Neural cell (in vitro differentiated cells): ENCODE measurements around the gene ANKRD33B. TPM values are rescaled to one million over a fixed set of nuclear protein-coding genes. Genes with fewer than 3 reads are reported as not detected.

ENCODE experiments used
- H2AFZ ChIP-seq: fragments of 200-600, 300-800 bp; sonication (generic), shearing (Covaris generic); 2 replicates; pipeline ENCODE4 v1.6.0; 2014; ENCODE audit warnings: low read depth, mild to moderate bottlenecking, antibody characterized with exemption, low read length, moderate library complexity
- H3F3A ChIP-seq: fragments of 200-600 bp; shearing (Covaris generic); 2 replicates; pipeline ENCODE4 v1.6.1; 2016; ENCODE audit warnings: mild to moderate bottlenecking, moderate library complexity, mixed read lengths, antibody characterized with exemption, low read length; ENCODE audit not compliant: insufficient read depth, poor library complexity, severe bottlenecking
- H3K27ac ChIP-seq: fragments of 200-600, 300-800 bp; sonication (generic), shearing (Covaris generic); 2 replicates; pipeline ENCODE4 v1.5.1; 2014; ENCODE audit warnings: mild to moderate bottlenecking, low read length, moderate library complexity
- H3K27me3 ChIP-seq: fragments of 300-800, 200-600 bp; sonication (generic), shearing (Covaris generic); 2 replicates; pipeline ENCODE4 v1.6.0; 2014; ENCODE audit warnings: mild to moderate bottlenecking, low read depth, low read length, moderate library complexity; ENCODE audit not compliant: insufficient read depth
- H3K36me3 ChIP-seq: fragments of 300-800, 200-600 bp; sonication (generic), shearing (Covaris generic); 2 replicates; pipeline ENCODE4 v1.5.1; 2014; ENCODE audit warnings: mild to moderate bottlenecking, antibody characterized with exemption, low read length, moderate library complexity; ENCODE audit not compliant: insufficient read depth
- H3K4me2 ChIP-seq: fragments of 300-800, 200-600 bp; sonication (generic), shearing (Covaris generic); 2 replicates; pipeline ENCODE4 v1.6.0; 2014; ENCODE audit warnings: mild to moderate bottlenecking, low read length
- H3K4me3 ChIP-seq: fragments of 300-800, 200-600 bp; sonication (generic), shearing (Covaris generic); 2 replicates; pipeline ENCODE4 v1.5.1; 2014; ENCODE audit warnings: mild to moderate bottlenecking, low read length, moderate library complexity
- H3K79me2 ChIP-seq: fragments of 200-600 bp; shearing (Covaris generic); replicated peaks from 2 replicates; pipeline ENCODE4 v1.6.0; 2014; ENCODE audit warnings: mild to moderate bottlenecking, low read length, moderate library complexity; ENCODE audit not compliant: insufficient read depth
- H3K9ac ChIP-seq: fragments of 300-800, 200-600 bp; sonication (generic), shearing (Covaris generic); 2 replicates; pipeline ENCODE4 v1.6.1; 2016; ENCODE audit warnings: mild to moderate bottlenecking, low read length, mixed read lengths
- H3K9me2 ChIP-seq: fragments of 200-600 bp; shearing (Covaris generic); 2 replicates; pipeline ENCODE4 v1.6.1; 2016; ENCODE audit warnings: mild to moderate bottlenecking, low read length, mixed read lengths; ENCODE audit not compliant: insufficient read depth
- H3K9me3 ChIP-seq: fragments of 200-600, 300-800 bp; sonication (generic), shearing (Covaris generic); 2 replicates; pipeline ENCODE4 v1.6.1; 2016; ENCODE audit warnings: mild to moderate bottlenecking, mixed run types, low read length, moderate library complexity, mixed read lengths
- H4K20me1 ChIP-seq: fragments of 200-600 bp; shearing (Covaris generic); 2 replicates; pipeline ENCODE4 v1.6.1; 2016; ENCODE audit warnings: mild to moderate bottlenecking, mixed run types; ENCODE audit not compliant: insufficient read depth
- CTCF ChIP-seq: fragments of 450-650 bp; IDR thresholded peaks from 2 replicates; pipeline ENCODE4 v1.5.1; 2014; ENCODE audit warnings: antibody characterized with exemption, mild to moderate bottlenecking, moderate library complexity; ENCODE audit not compliant: poor library complexity, severe bottlenecking
- EP300 ChIP-seq: fragments of 450-650 bp; conservative IDR thresholded peaks from 2 replicates; pipeline ENCODE4 v1.6.1; 2014; ENCODE audit warnings: antibody characterized with exemption, mild to moderate bottlenecking, moderate library complexity; ENCODE audit not compliant: poor library complexity, severe bottlenecking
- EZH2 ChIP-seq: fragments of 200-600, 300-800 bp; shearing (Covaris generic), sonication (generic); IDR thresholded peaks from 2 replicates; pipeline ENCODE4 v1.6.1; 2014; ENCODE audit warnings: antibody characterized with exemption, low read length, borderline replicate concordance, mild to moderate bottlenecking; ENCODE audit not compliant: insufficient read depth, poor library complexity, severe bottlenecking
- MXI1 ChIP-seq: fragments of 450-650 bp; conservative IDR thresholded peaks from 2 replicates; pipeline ENCODE4 v1.6.1; 2014; ENCODE audit warnings: antibody characterized with exemption, mild to moderate bottlenecking; ENCODE audit not compliant: poor library complexity, severe bottlenecking
- POLR2AphosphoS5 ChIP-seq: IDR thresholded peaks from 2 replicates; pipeline ENCODE4 v1.6.1; 2012
- RAD21 ChIP-seq: fragments of 450-650 bp; conservative IDR thresholded peaks from 2 replicates; pipeline ENCODE4 v1.6.1; 2014; ENCODE audit warnings: antibody characterized with exemption, mild to moderate bottlenecking, moderate library complexity
- REST ChIP-seq: IDR thresholded peaks from 2 replicates; pipeline ENCODE4 v1.6.1; 2012; ENCODE audit warnings: borderline replicate concordance
- SMC3 ChIP-seq: fragments of 450-650 bp; conservative IDR thresholded peaks from 2 replicates; pipeline ENCODE4 v1.6.1; 2014; ENCODE audit warnings: antibody characterized with exemption, mild to moderate bottlenecking, moderate library complexity; ENCODE audit not compliant: poor library complexity
- TAF1 ChIP-seq: IDR thresholded peaks from 2 replicates; pipeline ENCODE4 v1.6.1; 2012; ENCODE audit warnings: low read depth
- polyA plus RNA-seq: library from polyadenylated mRNA; depleted of rRNA; stranded (reverse); fragments of >200 nt; gene quantifications from 2 replicates; pipeline ENCODE4 v1.2.3, GENCODE V29; 2014

Gene ANKRD33B
- polyA plus RNA-seq, 1 donor from 2014 or later, result not detected

GRCh38 chr5:10685115-10685521 is 121.2 kb downstream of the ANKRD33B start:
- H3K9me3 ChIP-seq, result no peaks in the 10 kb centered on the region
- H3K36me3 ChIP-seq, result no peaks in the 10 kb centered on the region
- no peak overlapping the region for H3K4me2 ChIP-seq
- H3K79me2 ChIP-seq, result no peaks in the 10 kb centered on the region
- TF ChIP-seq MXI1 (no peak), SMC3 (no peak), EP300 (no peak), RAD21 (no peak), TAF1 (no peak), REST (no peak), POLR2AphosphoS5 (no peak), EZH2 (no peak), CTCF (no peak)
- no peaks in the 10 kb centered on the region for H3F3A ChIP-seq
- H4K20me1 ChIP-seq, result no peaks in the 10 kb centered on the region
- H3K9me2 ChIP-seq, result no peaks in the 10 kb centered on the region
- H2AFZ ChIP-seq, result no peak overlapping the region
- H3K9ac ChIP-seq, result no peak overlapping the region
- no peak overlapping the region for H3K4me3 ChIP-seq
- no peak overlapping the region for H3K27ac ChIP-seq
- H3K27me3 ChIP-seq, result no peaks in the 10 kb centered on the region

GRCh38 chr5:10686890-10687289 is 123.0 kb downstream of the ANKRD33B start:
- H3K27me3 ChIP-seq, result no peaks in the 10 kb centered on the region
- no peak overlapping the region for H2AFZ ChIP-seq
- H3K9me3 ChIP-seq, result no peaks in the 10 kb centered on the region
- H3K9ac ChIP-seq, result no peak overlapping the region
- no peak overlapping the region for H3K4me3 ChIP-seq
- no peaks in the 10 kb centered on the region for H3K79me2 ChIP-seq
- H3K27ac ChIP-seq, result no peak overlapping the region
- H3K4me2 ChIP-seq, result no peak overlapping the region
- no peaks in the 10 kb centered on the region for H4K20me1 ChIP-seq
- TF ChIP-seq SMC3 (no peak), EP300 (no peak), EZH2 (no peak), TAF1 (no peak)
- no peaks in the 10 kb centered on the region for H3F3A ChIP-seq
- H3K9me2 ChIP-seq, result no peaks in the 10 kb centered on the region
- H3K36me3 ChIP-seq, result no peaks in the 10 kb centered on the region

- H4K20me1 ChIP-seq, result no peaks in the 10 kb centered on the region
- H3K27me3 ChIP-seq, result no peaks in the 10 kb centered on the region
- no peaks in the 10 kb centered on the region for H3K9me3 ChIP-seq
- H3K9me2 ChIP-seq, result no peaks in the 10 kb centered on the region
- no peaks in the 10 kb centered on the region for H3K79me2 ChIP-seq
- H3K4me2 ChIP-seq, result no peak overlapping the region
- no peak overlapping the region for H3K27ac ChIP-seq
- no peaks in the 10 kb centered on the region for H3K36me3 ChIP-seq
- no peak for TF ChIP-seq REST
- TF ChIP-seq CTCF, result no peak
- no peak for TF ChIP-seq MXI1
- TF ChIP-seq EZH2, result no peak
- TF ChIP-seq RAD21, result no peak
- TF ChIP-seq TAF1, result no peak
- no peak for TF ChIP-seq SMC3
- no peak for TF ChIP-seq POLR2AphosphoS5
- TF ChIP-seq EP300, result no peak
- H2AFZ ChIP-seq, result no peak overlapping the region
- no peaks in the 10 kb centered on the region for H3F3A ChIP-seq
- no peak overlapping the region for H3K4me3 ChIP-seq
- H3K9ac ChIP-seq, result no peak overlapping the region
These were observed 124.8 kb downstream of the ANKRD33B start for GRCh38 chr5:10688651-10689171.
